ENCODE results near the gene SIRT2.

DNA sequence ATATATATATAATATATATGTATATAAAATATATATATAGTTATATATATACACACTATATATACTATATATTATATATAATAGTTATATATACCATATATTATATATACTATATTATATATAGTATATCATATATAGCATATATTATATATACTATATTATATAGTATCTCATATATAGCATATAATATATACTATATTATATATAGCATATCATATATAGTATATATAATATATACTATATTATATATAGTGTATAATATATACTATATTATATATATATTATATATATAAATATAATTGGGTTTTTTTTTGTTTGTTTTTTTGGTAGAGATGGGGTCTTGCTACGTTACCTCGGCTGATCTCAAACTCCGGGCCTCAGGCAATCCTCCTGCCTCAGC lies 38.0 kb downstream of the SIRT2 start:
- TF ChIP-seq, protein P1, sequence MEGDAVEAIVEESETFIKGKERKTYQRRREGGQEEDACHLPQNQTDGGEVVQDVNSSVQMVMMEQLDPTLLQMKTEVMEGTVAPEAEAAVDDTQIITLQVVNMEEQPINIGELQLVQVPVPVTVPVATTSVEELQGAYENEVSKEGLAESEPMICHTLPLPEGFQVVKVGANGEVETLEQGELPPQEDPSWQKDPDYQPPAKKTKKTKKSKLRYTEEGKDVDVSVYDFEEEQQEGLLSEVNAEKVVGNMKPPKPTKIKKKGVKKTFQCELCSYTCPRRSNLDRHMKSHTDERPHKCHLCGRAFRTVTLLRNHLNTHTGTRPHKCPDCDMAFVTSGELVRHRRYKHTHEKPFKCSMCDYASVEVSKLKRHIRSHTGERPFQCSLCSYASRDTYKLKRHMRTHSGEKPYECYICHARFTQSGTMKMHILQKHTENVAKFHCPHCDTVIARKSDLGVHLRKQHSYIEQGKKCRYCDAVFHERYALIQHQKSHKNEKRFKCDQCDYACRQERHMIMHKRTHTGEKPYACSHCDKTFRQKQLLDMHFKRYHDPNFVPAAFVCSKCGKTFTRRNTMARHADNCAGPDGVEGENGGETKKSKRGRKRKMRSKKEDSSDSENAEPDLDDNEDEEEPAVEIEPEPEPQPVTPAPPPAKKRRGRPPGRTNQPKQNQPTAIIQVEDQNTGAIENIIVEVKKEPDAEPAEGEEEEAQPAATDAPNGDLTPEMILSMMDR (IDR thresholded peaks at IDR 0.05) = no peak
- no peak for TF ChIP-seq POLR2A (IDR thresholded peaks at IDR 0.05)
